ENCODE measurements around the gene CDC25B.
"Not testable (repeated sequence)": the region's sequence is repeated elsewhere in the genome, so short reads cannot be mapped to it uniquely, and the experiment has no call there.

Gene CDC25B

GRCh38 chr20:3811467-3812258 lies 15.6 kb downstream of the CDC25B start:
- DNase-seq: peak; percentile 99

- DNase-seq: no peak
Measured at GRCh38 chr20:3812259-3812681, 16.2 kb downstream of the CDC25B start.

GRCh38 chr20:3812975-3813847 lies 17.1 kb downstream of the CDC25B start:
- DNase-seq: no peak

- no peak for DNase-seq
Measured at GRCh38 chr20:3813848-3814581, 17.9 kb downstream of the CDC25B start.

- no peak for DNase-seq
Measured at GRCh38 chr20:3814928-3815495, 18.9 kb downstream of the CDC25B start.

- DNase-seq: no peak
Measured at GRCh38 chr20:3815703-3816315, 19.7 kb downstream of the CDC25B start.

- DNase-seq: peak; percentile 79
Measured at GRCh38 chr20:3818155-3819151, 22.3 kb downstream of the CDC25B start.

GRCh38 chr20:3819411-3820047 lies 23.4 kb downstream of the CDC25B start:
- DNase-seq: no peak

- peak; percentile 94 for DNase-seq
Measured at GRCh38 chr20:3820048-3820900, 24.2 kb downstream of the CDC25B start, which contains the start of gene AP5S1. AP5S1 (plus strand) TSS chr20:3820547; CDS start chr20:3822118, 1,571 bp downstream.

GRCh38 chr20:3820901-3821727 lies 25.0 kb downstream of the CDC25B start:
- no peak for DNase-seq

GRCh38 chr20:3821996-3822395 lies 25.9 kb downstream of the CDC25B start:
- DNase-seq: no peak

GRCh38 chr20:3823881-3824280 lies 27.8 kb downstream of the CDC25B start:
- no peak for DNase-seq

- DNase-seq: no peak
Measured at GRCh38 chr20:3825526-3825925, 29.4 kb downstream of the CDC25B start.

- no peak for DNase-seq
Measured at GRCh38 chr20:3826420-3826819, 30.3 kb downstream of the CDC25B start.

- DNase-seq: no peak
Measured at GRCh38 chr20:3828798-3829197, 32.7 kb downstream of the CDC25B start.

- DNase-seq: not testable (repeated sequence)
Measured at GRCh38 chr20:3829891-3830290, 33.8 kb downstream of the CDC25B start.

GRCh38 chr20:3836132-3836531 lies 40.0 kb downstream of the CDC25B start:
- no peak for DNase-seq

- no peak for DNase-seq
Measured at GRCh38 chr20:3839328-3839727, 43.2 kb downstream of the CDC25B start.

Measured in fibroblast of upper back skin (primary cell).